NCI-H446 treated with DMSO at 0.1 percent for 48 hours (cell line): Measurements from ENCODE around the gene MT1HL1.
"Not testable (repeated sequence)": the region's sequence is repeated elsewhere in the genome, so short reads cannot be mapped to it uniquely, and the experiment has no call there.

Source experiments
- DNase-seq: peaks from one replicate; lab custom pipeline; 2025; lab: John Stamatoyannopoulos, UW

Gene MT1HL1

GRCh38 chr1:236978740-236979139, 25.5 kb downstream of the MT1HL1 start:
- no peak for DNase-seq

DNA sequence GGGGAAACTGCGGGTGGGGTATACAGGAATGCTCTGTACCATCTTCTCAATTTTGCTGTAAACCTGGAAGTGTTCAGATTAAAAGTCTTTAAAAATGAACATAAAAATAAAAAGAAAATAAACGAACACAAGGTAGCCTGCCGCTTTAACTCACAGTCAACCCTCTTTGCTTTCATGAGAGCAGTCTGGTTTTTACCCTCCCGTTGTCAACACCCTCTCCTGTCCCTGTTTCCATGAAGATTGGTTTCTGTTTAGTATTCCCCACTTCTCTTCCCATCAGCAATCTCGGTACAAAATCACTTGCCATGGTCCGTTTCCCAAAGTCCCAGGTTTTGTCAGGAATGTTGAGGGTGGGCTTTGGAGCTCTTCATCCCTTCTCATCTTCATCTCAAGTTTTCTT, 28.8 kb downstream of the MT1HL1 start:
- DNase-seq = no peak

- not testable (repeated sequence) for DNase-seq
Observed at GRCh38 chr1:236974025-236974424, 30.2 kb downstream of the MT1HL1 start.

DNA sequence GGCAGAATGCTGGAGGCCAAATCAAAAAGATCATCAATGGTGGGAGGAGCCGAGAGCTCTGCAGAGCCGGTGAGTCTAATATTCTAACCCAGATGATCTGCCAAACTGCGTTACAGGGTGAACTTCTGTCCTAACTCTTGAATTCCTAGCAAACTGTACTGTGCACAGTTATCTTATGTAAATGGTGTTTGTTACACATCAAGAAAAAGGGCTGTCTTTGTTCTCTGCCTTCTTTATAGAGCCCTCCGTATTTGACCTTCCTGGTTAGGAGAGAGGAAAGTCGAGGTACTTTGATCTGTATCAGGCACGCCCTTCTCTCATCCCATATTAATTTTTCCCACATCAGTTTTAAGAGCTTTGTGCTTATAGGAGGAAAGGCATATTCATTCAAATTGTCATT, 37.6 kb downstream of the MT1HL1 start:
- DNase-seq = no peak

DNA sequence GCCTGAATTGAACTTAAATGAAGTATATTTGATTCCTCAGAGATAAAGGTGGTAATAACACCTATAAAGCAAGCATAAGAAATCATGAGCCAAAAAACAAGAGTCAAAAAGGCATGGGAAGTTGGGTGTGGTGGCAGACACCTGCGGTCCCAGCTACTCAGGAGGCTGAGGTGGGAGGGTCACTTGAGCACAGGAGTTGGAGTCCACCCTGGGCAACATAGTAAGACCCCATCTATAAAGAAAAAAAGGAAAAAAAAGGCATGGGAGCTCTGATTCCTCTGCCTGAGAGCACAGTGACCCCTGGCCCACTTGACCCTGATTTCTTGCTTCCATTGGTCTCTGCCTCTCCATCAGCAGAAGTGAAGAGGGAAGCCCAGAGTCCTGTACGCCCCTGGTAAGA, 40.3 kb downstream of the MT1HL1 start:
- DNase-seq = no peak

DNA sequence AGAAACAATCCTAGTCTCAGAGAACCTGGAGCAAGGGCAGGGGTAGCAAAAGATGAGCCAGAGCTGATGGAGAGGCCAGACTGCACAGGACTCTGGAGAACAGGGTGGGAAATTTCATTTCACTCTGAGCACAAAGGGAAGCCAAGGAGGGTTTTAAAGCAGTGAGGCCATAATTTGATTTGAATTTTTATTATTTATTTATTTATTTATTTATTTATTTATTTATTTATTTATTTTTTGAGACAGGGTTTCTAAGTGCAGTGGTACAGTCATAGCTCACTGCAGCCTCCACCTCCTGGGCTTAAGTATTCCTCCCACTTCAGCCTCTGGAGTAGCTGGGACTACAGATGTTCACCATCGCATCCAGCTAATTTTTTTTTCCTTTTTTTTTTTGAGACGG, 45.1 kb downstream of the MT1HL1 start:
- DNase-seq = no peak

DNA sequence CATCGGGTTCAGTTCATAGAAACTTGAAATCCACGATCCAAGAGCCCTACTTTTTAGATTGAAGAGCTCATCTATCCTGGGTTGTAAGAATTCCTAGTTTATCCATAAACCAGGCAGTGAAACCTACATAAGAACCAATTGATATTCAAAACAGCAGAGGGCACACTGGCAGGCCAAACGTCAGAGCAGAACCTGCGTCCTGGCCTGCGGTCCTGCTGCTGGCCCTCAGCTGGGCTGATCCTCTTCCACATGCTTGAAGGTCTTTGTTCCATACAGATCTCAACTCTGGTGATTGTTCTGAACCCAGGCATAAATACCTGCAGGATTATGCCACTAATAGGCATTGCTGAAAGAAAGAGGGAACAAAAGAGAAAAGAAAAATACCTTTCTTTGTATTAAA, 47.0 kb downstream of the MT1HL1 start:
- DNase-seq = no peak
